ENCODE measurements around the gene KLHL7. TPM values are rescaled to one million over a fixed set of nuclear protein-coding genes. Genes with fewer than 3 reads are reported as not detected.
"Not testable (repeated sequence)": the region's sequence is repeated elsewhere in the genome, so short reads cannot be mapped to it uniquely, and the experiment has no call there.

Gene KLHL7
- total and polyA plus RNA-seq, 5 experiments from 2014 or later: 19.7 to 32.3 (median 29.7) TPM

DNA sequence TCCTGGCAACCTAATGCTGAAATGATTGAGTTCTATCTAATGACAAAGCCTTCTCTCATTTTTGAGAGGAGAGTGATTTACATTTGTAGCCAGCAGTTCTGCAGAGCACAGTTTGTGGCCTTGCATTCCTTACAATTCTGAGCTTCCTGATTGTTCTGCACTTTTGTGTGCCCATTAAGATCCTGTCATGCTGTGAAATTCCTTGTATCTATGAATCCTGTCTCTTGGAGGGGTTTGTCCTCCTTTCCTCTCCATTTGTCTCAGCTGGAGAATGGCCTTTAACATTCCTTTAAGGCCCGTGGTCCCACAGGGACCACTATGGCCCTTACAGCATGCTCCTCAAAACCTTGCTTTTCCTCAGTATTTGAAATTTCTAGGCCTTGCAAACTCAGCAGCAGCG is 10.4 kb downstream of the KLHL7 start:
- H3K4me1 Mint-ChIP-seq: peaks cover 13 to 40% (median 27%) of the 10 kb centered on the region in 4 donors
- H3K36me3 Mint-ChIP-seq: peaks cover 0 to 28% (median 7%) of the 10 kb centered on the region in 3 donors
- no peaks in the 10 kb centered on the region for H3K9me3 Mint-ChIP-seq
- ATAC-seq: no peak
- peak overlapping the region in 2 of 10 donors; percentile 8 to 15 for H3K27ac Mint-ChIP-seq
- DNase-seq: no peak
- POLR2A ChIA-PET: no interaction called here
- H3K4me3 Mint-ChIP-seq: no peak overlapping the region
- H3K27me3 Mint-ChIP-seq: no peaks in the 10 kb centered on the region

DNA sequence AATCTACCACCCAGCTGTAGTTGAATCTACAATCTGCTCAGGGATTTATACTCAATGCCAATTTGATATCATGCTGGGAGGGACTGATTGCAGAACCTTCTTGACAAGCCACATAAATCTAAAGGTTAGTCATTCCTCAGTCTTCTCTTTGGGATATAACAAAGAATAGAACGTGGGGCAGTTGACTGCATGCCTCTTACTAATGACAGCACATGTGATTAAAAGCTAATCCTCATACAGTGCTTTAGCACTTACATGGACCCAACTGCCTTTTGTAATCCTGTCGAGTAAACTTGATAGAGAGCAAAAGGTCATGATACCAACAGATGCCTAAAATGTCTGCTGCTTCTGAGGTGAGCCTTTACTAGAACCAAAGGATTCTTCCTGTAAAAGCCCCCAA is 12.3 kb downstream of the KLHL7 start:
- no peak overlapping the region for H3K4me3 Mint-ChIP-seq
- no peaks in the 10 kb centered on the region for H3K9me3 Mint-ChIP-seq
- no peak for ATAC-seq
- H3K36me3 Mint-ChIP-seq: peaks cover 0 to 42% (median 7%) of the 10 kb centered on the region in 3 donors
- H3K27me3 Mint-ChIP-seq: no peaks in the 10 kb centered on the region
- peaks cover 3 to 35% (median 18%) of the 10 kb centered on the region in 4 donors for H3K4me1 Mint-ChIP-seq
- DNase-seq: no peak
- no peak overlapping the region for H3K27ac Mint-ChIP-seq
- POLR2A ChIA-PET: no interaction called here

DNA sequence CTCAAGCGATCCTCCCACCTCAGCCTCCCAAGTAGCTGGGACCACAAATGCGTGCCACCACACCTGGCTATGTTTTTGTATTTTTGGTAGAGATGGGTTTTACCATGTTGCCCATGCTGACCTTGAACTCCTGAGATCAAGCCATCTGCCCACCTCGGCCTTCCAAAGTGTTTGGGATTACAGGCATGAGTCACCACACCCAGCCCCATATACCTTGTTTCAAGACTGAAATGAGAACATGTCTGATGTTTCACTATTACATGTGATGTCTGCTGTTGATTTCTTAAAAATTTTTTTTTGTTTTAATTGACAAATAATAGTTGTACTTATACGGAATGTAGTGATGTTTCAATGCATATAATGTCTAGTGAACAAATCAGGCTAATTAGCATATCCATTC is 14.5 kb downstream of the KLHL7 start:
- DNase-seq (no peak), ATAC-seq (no peak)
- H3K27me3 Mint-ChIP-seq: no peaks in the 10 kb centered on the region
- H3K4me3 Mint-ChIP-seq: no peak overlapping the region
- H3K27ac Mint-ChIP-seq: no peak overlapping the region
- POLR2A ChIA-PET: no interaction called here
- H3K4me1 Mint-ChIP-seq: peaks cover 2 to 33% (median 12%) of the 10 kb centered on the region in 4 donors
- H3K9me3 Mint-ChIP-seq: no peaks in the 10 kb centered on the region
- H3K36me3 Mint-ChIP-seq: peaks cover 0 to 54% (median 11%) of the 10 kb centered on the region in 3 donors

DNA sequence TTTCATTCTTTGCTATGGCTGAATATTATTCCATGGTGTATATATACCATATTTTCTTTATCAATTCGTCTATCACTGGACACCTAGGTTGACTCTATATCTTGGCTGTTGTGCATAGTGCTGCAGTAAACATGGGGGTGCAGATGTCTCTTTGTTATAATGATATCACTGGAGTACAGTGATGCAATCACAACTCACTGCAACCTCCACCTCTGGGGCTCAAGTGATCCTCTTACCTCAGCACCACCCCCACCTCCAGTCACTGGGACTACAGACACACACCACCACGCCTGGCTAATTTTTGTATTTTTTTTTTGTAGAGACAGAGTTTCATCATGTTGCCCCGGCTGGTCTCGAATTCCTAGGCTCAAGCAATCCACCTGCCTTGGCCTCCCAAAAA is 15.6 kb downstream of the KLHL7 start:
- DNase-seq: no peak
- Mint-ChIP-seq H3K4me1 (peaks cover 2 to 28% (median 8%) of the 10 kb centered on the region in 4 donors), H3K4me3 (no peak overlapping the region), H3K9me3 (no peaks in the 10 kb centered on the region), H3K27ac (peak overlapping the region in 1 of 10 donors; percentile 43), H3K27me3 (no peaks in the 10 kb centered on the region), H3K36me3 (peaks cover 0 to 60% (median 13%) of the 10 kb centered on the region in 3 donors)
- no peak for ATAC-seq
- POLR2A ChIA-PET: no interaction called here

DNA sequence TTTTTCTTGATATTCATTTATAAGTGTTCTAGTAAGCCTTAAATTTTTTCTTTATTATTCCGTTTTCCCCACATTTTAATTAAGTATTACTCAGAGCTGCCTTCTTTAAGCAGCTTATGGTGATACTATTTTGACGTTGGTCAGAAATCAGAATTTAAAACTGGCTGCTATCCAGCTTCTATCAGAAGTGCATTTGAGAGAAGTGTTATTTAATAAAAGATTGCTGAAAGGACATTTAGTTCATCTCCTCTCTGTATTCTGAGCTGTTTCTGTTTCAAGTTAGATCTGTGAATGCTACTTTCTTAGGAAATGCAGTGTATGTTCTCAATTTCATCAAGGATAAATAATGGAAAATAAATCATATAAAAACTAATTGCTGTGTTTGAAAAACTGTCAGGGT is 17.4 kb downstream of the KLHL7 start:
- H3K27ac Mint-ChIP-seq: no peak overlapping the region
- DNase-seq (no peak), ATAC-seq (no peak)
- POLR2A ChIA-PET: no interaction called here
- no peak overlapping the region for H3K4me3 Mint-ChIP-seq
- H3K36me3 Mint-ChIP-seq: peaks cover 0 to 76% (median 22%) of the 10 kb centered on the region in 3 donors
- no peaks in the 10 kb centered on the region for H3K27me3 Mint-ChIP-seq
- no peaks in the 10 kb centered on the region for H3K9me3 Mint-ChIP-seq
- H3K4me1 Mint-ChIP-seq: peaks cover 0 to 13% (median 3%) of the 10 kb centered on the region in 4 donors

DNA sequence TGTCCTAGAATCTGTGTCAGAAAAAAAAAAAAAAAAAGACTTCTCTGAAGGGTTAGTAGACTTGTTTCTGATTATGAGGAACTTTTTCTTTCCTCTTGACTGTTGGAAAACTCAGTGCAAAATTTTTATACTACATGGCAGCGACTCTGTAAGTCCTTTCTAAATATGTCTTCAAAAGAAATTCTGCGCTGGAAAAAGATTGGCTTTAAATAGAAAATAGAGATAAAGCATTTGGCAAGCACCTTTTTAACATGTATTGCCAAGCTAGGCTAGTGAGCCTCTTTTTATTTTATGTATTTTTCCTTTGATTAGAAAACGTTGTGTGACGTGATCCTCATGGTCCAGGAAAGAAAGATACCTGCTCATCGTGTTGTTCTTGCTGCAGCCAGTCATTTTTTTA is 17.9 kb downstream of the KLHL7 start:
- ATAC-seq: no peak
- no peaks in the 10 kb centered on the region for H3K27me3 Mint-ChIP-seq
- POLR2A ChIA-PET: no interaction called here
- no peak overlapping the region for H3K4me3 Mint-ChIP-seq
- no peaks in the 10 kb centered on the region for H3K9me3 Mint-ChIP-seq
- no peak overlapping the region for H3K27ac Mint-ChIP-seq
- H3K36me3 Mint-ChIP-seq: peaks cover under 1 to 76% (median 26%) of the 10 kb centered on the region in 3 donors
- H3K4me1 Mint-ChIP-seq: peaks cover 0 to 13% (median 2%) of the 10 kb centered on the region in 4 donors
- DNase-seq: no peak

DNA sequence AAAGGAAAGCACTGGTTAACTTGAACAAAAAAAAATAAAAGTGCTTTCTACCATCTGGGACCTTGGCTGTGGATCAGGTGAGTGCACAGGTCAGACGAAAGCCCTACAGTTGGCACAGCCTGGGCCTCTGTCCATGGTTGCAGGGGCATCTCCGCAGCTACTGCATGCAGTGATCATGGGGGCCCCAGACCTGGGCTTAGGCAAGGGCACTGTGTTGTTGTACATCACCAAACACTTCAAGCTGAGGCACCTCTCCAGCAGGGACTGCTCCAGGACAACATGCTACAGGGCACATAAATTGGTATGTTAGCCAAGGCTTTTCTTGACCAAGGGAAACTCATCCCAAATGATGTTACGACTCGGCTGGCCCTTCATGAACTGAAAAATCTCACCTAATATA is 23.5 kb downstream of the KLHL7 start:
- Mint-ChIP-seq H3K9me3 (peaks cover 0 to 6% (median 2%) of the 10 kb centered on the region in 9 donors), H3K27ac (no peak overlapping the region), H3K27me3 (no peaks in the 10 kb centered on the region), H3K4me3 (no peak overlapping the region), H3K36me3 (peaks cover 23 to 64% (median 41%) of the 10 kb centered on the region in 3 donors), H3K4me1 (no peaks in the 10 kb centered on the region)
- DNase-seq: no peak
- ATAC-seq: no peak
- POLR2A ChIA-PET: interaction anchor here (0.5 kb wide), 1 partner anchor 24 kb away, joined by 3 read pairs; the partner anchor contains the start of gene KLHL7

DNA sequence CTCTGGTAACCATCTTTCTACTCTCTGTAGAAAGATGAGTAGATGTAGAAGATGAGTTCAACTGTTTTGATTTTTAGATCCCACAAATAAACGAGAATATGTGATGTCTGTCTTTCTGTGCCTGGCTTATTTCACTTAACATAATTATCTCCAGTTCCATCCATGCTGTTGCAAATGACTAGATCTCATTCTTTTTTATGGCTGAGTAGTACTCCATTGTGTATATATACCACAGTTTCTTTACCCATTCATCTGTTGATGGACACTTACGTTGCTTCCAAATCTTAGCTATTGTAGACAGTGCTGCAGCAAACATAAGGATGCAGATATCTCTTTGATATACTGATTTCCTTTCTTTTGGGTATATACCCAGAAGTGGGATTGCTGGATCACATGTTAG is 26.2 kb downstream of the KLHL7 start:
- DNase-seq, H3K9me3 Mint-ChIP-seq, H3K27ac Mint-ChIP-seq, H3K4me3 Mint-ChIP-seq, ATAC-seq, H3K27me3 Mint-ChIP-seq, H3K4me1 Mint-ChIP-seq, POLR2A ChIA-PET: not testable (repeated sequence)
- H3K36me3 Mint-ChIP-seq: peaks cover 23 to 47% (median 29%) of the 10 kb centered on the region in 3 donors

DNA sequence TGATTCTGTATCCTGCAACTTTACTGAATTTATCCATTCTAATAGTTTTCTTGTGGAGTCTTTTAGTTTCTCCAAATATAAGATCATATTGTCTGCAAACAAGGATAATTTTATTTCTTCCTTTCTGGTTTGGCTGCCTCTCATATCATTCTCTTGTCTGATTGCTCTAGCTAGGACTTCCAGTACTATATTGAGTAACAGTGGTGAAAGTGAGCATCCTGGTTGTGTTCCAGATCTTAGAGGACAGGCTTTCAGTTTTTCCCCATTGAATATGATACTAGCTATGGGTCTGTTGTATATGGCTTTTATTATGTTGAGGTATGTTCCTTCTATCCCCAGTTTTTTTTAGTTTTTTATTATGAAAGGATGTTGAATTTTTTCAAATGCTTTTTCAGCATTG is 28.2 kb downstream of the KLHL7 start:
- Mint-ChIP-seq H3K4me1 (peaks cover 0 to 1% (median 0%) of the 10 kb centered on the region in 4 donors), H3K4me3 (no peak overlapping the region), H3K27me3 (no peaks in the 10 kb centered on the region), H3K36me3 (peaks cover 20 to 28% (median 21%) of the 10 kb centered on the region in 3 donors), H3K9me3 (peaks cover 0 to 6% (median 2%) of the 10 kb centered on the region in 9 donors), H3K27ac (no peak overlapping the region)
- no peak for DNase-seq
- ATAC-seq: no peak
- POLR2A ChIA-PET: no interaction called here

DNA sequence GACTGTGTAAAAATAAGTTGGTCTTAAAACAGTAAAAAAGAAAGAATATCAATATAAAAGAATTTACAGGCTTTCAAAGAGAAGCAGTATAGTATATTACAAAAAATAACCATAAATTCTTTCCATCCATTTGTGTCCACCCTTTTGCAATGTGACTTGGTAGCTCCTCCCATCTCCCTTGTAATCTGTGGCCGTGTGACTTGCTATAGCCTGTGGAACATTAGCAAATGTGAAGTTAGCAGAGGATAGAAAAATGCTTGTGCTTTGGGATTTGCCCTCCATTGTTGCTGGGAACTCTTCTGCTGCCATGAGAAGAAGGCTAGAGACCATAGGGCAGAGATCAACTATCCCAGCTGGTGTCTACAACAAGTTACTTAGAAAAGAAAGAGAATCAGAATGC is 30.2 kb downstream of the KLHL7 start:
- peaks cover 0 to 1% (median 0%) of the 10 kb centered on the region in 4 donors for H3K4me1 Mint-ChIP-seq
- H3K9me3 Mint-ChIP-seq: peaks cover 0 to 6% (median 2%) of the 10 kb centered on the region in 9 donors
- POLR2A ChIA-PET: no interaction called here
- no peak overlapping the region for H3K27ac Mint-ChIP-seq
- no peaks in the 10 kb centered on the region for H3K27me3 Mint-ChIP-seq
- DNase-seq (no peak), ATAC-seq (no peak)
- H3K4me3 Mint-ChIP-seq: no peak overlapping the region
- H3K36me3 Mint-ChIP-seq: peaks cover 9 to 22% (median 17%) of the 10 kb centered on the region in 3 donors

DNA sequence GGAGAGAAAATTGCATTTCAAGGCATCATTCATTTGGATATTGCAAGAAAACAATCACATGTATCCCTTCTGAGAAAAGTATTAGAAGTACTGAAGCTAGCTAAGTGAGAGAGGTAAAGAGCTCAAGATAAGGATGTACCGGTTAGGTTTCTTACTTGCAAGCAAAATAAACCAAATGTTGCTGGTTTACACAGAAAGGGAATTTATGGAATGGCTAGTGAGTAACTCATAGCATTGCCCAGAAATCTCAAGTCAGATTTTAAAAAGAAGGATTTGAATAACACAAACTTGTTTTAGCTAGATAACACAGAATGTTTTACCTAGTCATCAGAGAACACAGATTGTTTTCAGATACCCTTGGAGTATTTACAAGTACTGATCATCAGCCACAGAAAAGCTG is 30.6 kb downstream of the KLHL7 start:
- Mint-ChIP-seq H3K27ac (no peak overlapping the region), H3K36me3 (peaks cover 6 to 24% (median 17%) of the 10 kb centered on the region in 3 donors), H3K9me3 (peaks cover 0 to 6% (median 2%) of the 10 kb centered on the region in 9 donors), H3K4me1 (peaks cover 0 to 3% (median 0%) of the 10 kb centered on the region in 4 donors), H3K27me3 (no peaks in the 10 kb centered on the region), H3K4me3 (no peak overlapping the region)
- POLR2A ChIA-PET: no interaction called here
- DNase-seq (no peak), ATAC-seq (no peak)

DNA sequence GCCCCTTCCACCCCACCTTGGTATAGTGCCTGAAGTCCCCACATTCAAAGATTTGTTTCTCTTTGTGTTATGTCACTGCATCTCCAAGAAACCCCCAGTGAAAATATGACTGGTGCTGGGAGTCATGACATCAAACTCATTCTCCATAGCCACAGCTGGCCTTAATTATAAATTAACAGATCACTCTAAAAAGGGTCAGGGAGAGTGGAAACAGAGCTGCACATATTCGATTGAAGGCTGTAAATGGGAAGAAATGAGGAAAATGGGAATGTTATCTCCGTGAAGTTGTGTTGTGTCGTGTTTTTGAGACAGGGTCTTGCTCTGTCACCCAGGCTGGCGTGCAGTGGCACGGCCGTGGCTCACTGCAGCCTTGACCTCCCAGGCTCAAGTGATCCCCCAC is 52.1 kb downstream of the KLHL7 start:
- ATAC-seq (no peak), DNase-seq (no peak)
- H3K27me3 Mint-ChIP-seq: no peaks in the 10 kb centered on the region
- no peaks in the 10 kb centered on the region for H3K9me3 Mint-ChIP-seq
- H3K4me3 Mint-ChIP-seq: no peak overlapping the region
- no peak overlapping the region for H3K27ac Mint-ChIP-seq
- POLR2A ChIA-PET: no interaction called here
- H3K36me3 Mint-ChIP-seq: peaks cover 0 to 67% (median 41%) of the 10 kb centered on the region in 3 donors
- H3K4me1 Mint-ChIP-seq: peaks cover 0 to 2% (median 0%) of the 10 kb centered on the region in 4 donors

DNA sequence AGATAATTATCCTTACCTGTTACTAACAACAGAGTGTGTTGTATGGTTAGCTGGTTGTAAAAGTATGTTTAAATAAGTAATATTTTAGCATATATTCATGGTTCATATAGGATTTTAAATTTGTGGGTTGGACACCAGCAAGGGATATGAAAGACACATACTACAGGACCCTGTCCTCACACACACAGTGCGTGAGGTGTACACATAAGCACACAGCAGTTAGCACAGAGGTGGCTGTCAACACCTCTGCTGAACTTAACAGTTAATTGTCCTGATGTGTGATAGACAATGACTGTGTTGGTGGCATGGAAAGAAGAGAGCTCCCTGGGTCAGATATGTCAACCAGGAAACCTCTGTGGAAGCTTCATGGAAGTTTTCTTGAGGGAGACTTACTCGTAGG is 53.0 kb downstream of the KLHL7 start:
- Mint-ChIP-seq H3K4me3 (no peak overlapping the region), H3K4me1 (peaks cover 0 to 2% (median 0%) of the 10 kb centered on the region in 4 donors), H3K27ac (no peak overlapping the region), H3K9me3 (no peaks in the 10 kb centered on the region), H3K27me3 (no peaks in the 10 kb centered on the region), H3K36me3 (peaks cover 0 to 58% (median 34%) of the 10 kb centered on the region in 3 donors)
- POLR2A ChIA-PET: no interaction called here
- ATAC-seq: no peak
- no peak for DNase-seq

DNA sequence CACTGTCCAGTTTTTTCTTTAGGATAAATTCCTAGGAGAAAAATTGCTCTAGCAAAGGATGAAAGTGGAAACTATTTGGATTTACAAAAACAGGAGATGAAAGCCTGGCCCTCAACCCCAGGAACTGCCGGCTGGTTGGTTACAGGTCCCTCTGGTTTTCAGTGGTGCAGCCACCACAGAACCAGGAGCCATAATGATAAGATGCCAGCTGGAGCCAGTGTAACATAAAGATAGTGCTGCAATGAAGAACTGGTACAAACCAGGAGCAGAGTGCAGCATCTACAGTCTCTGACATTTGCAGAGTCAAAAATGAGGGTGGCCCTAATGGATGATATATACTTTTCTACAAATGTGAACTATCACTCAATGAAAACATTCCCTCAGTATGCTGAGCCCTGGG is 55.9 kb downstream of the KLHL7 start:
- no peak for ATAC-seq
- Mint-ChIP-seq H3K27ac (no peak overlapping the region), H3K27me3 (no peaks in the 10 kb centered on the region), H3K4me3 (no peak overlapping the region), H3K4me1 (no peaks in the 10 kb centered on the region), H3K36me3 (peaks cover 0 to 35% (median 22%) of the 10 kb centered on the region in 3 donors), H3K9me3 (no peaks in the 10 kb centered on the region)
- POLR2A ChIA-PET: no interaction called here
- DNase-seq: no peak
